Mesenteric fat pad (tissue), 1 donor: Measurements from ENCODE around the gene DPP10. TPM values are rescaled to one million over a fixed set of nuclear protein-coding genes. Genes with fewer than 3 reads are reported as not detected.
"Not testable (repeated sequence)": the region's sequence is repeated elsewhere in the genome, so short reads cannot be mapped to it uniquely, and the experiment has no call there.

Experiments
- DNase-seq: peaks from one replicate; pipeline ENCODE4 v3.0.0-alpha.2; 2020; ENCODE audit warnings: low spot score
- total RNA-seq: library from RNA; stranded (reverse); fragmentation: NEBNext Ultra II Directional; extraction: Animal tissue kit (Norgen Biotek cat#: 25700); gene quantifications from one replicate; pipeline ENCODE4 v1.2.1, GENCODE V29; 2021
- donor health status: DM: yes; HTN: yes; CAD: no.

The DPP10 gene
- total RNA-seq, 1 donor from 2014 or later = not detected

GRCh38 chr2:114507744-114508143, 65.3 kb downstream of the DPP10 start:
- DNase-seq = no peak

DNA sequence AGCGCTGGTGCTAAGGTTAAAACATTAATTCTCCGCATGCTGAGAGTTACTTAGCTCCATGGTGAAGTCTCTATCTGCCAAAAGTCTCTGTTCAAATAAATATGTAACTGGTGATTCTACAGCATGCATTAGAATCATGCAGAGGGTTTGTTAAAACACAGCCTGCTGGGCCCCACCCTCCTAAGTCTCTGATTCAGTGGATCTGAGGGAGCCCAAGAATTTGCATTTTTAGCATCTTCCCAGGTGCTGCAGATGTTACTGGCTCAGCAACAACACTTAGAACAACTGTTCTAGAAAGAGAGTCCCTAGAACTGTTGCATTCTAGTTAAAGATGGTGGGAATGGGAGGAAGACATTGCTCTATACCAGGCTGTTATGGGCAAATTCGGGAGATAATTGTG, 73.4 kb downstream of the DPP10 start:
- DNase-seq = no peak

- no peak for DNase-seq
These were observed 75.1 kb downstream of the DPP10 start for GRCh38 chr2:114517580-114517979.

DNA sequence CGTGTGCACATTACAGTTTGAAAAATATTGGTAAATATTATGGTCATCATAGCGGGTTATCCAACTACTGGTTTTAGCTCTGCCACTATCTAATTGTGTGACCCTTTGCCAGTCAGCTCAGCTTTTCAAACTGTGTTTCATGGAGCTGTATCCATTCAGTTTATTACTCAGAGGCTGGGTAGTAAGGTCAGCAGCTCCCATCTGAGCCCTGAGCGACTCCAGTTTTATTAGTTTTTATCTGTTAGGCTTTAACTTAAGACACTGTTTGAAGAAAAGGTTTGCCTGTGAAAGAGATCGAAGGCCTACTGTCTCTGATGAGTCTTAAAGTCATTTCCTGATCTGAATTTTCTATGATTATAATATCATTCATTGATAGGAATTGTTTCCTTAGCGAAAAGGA, 76.3 kb downstream of the DPP10 start:
- no peak for DNase-seq

DNA sequence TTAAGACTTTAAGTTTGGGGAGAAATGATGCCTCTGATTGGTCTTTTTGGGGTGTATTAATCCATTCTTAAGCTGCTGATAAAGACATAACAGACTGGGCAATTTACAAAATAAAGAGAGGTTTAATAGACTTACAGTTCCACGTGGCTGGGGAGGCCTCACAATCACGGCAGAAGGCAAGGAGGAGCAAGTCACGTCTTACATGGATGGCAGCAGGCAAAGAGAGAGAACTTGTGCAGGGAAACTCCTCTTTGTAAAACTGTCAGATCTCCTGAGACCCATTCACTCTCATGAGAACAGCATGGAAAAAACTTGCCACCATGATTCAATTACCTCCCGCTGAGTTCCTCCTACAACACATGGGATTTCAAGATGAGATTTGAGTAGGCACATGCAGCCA, 80.2 kb downstream of the DPP10 start:
- not testable (repeated sequence) for DNase-seq

GRCh38 chr2:114525955-114526354, 83.5 kb downstream of the DPP10 start:
- DNase-seq = no peak

GRCh38 chr2:114526841-114527240, 84.4 kb downstream of the DPP10 start:
- no peak for DNase-seq

DNA sequence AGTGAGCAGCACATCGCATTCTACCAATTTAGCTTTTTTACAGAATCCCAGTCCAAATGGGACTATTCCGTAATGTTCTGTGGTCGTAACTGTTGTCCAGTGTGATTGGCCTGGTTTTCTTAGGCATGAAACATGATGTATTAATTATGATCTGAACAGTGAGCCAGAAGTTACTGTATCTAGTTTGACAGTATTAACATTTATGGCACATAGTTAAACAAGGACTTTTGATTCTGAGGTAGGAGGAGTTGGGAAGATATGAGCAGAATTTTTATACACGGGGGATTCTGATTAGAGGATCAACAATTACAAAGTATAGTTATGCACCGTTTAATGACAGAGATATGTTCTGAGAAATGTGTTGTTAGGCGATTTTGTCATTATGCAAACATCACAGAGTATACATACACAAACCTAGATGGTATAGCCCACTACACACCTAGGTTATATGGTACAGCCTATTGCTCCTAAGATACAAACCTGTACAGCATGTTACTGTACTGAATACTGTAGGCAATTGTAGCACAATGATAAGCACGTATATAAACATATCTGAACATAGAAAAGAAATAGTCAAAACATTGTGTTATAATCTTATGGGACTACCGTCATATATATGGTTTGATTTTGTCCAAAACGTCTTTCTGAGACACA, 85.0 kb downstream of the DPP10 start:
- DNase-seq = no peak

DNA sequence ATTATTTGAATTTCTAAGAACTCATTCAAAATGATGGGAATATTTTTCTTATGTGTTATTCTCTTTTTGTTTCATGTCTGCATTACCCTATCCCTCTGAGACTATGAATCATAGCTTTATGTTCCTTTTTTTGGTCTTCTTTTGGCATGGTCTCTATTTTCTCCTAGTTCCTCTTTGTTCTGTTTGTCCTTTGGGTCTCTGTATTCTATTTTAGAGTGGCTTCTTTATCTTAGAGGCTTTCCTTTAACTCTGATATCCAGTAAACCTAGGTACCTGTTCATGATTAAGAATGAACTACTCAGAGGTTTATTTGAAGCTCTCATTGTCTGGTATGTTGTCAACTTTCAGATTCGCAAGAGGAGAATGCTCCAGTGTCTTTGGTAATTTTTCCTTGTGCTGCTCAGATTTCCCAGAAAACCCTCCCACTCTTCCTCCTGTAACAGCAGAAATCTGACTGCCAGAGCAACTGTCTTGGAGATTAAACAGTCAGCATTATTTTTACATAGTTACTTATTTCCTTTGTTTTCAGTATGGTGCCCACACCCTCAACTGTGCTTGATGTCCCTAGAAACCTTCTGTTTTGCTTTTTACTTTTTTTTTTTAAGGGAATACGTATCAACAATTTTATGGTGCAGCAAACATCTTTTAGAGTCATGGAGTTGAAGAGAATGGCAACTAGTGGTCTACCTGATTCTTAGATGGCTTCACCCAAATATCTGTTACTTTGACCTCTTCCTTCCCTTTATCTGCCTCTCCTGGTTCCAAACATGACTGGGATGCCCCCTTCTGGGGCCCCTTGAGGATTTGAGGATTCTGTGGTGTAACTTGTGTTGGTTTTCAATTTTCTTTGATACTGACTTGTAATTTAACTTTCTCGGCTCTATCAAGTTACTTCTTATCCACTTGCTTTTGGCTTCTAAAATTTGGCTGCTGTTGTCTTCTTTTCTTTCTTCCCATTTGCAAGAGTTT, 92.0 kb downstream of the DPP10 start:
- DNase-seq = no peak

- no peak for DNase-seq
These were observed 95.3 kb downstream of the DPP10 start for GRCh38 chr2:114537777-114538176.

DNA sequence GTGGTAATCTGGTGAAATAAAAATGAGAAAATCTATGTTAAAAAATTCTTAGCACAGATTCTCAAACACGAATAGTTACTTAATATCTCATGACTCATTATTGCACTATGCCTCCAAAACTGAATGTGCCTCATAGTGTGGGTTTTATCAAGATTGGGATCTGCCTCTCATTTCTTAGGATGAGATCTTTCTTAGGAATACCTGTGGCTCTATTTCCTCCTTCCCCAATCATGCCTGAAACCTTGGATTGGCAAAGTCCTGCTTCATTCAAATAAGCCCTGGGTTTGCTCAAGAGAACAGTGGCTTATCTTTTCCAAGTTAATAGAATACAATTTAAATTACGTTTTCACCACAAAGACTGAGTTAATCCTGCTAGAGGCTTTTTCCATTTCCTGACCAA, 100.3 kb downstream of the DPP10 start:
- no peak for DNase-seq

DNA sequence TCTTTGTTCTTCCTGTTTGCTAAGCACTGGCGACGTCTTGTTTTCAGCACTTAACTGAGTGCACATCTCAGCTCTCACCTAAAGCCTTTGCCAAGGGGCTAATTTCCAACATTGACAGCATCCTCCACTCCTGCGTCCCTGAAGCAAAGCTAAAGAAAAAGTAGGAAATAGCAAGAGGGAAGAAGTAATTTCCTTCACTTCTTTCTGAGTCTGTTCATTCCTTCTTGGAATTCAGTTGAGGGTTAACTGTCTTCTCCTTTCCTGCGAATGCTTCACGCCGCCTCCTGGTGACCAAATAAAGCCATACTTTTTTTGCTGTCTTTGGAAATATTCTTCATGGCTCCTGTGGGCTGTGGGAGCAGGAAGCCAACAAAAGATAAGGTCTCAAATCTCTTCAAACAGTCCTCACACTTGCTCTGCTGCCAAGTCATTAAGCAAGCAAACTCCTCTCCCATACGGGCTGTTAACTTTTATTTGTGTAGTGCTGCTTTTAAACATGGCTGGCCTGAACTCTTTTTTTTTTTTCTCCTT, 100.9 kb downstream of the DPP10 start:
- DNase-seq = no peak

DNA sequence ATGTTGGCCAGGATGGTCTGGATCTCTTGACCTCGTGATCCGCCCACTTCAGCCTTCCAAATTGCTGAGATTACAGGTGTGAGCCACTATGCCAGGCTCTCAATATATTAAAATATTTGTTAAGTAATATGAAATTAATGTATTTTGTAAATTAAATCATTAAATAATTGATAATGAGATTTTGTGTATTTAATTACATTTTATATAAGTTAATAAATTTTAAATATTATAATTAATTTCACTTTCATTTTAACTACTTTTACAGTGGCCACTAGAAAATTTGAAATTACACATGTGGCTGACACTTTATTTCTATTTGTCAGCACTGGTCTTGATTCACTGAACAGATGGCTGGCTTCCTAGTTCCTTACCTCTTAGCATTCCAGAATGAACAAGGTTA, 102.6 kb downstream of the DPP10 start:
- no peak for DNase-seq

GRCh38 chr2:114546531-114546930, 104.1 kb downstream of the DPP10 start:
- no peak for DNase-seq

- DNase-seq = no peak
These were observed 105.7 kb downstream of the DPP10 start for GRCh38 chr2:114548151-114548550.

- no peak for DNase-seq
These were observed 107.9 kb downstream of the DPP10 start for GRCh38 chr2:114550364-114550763.

DNA sequence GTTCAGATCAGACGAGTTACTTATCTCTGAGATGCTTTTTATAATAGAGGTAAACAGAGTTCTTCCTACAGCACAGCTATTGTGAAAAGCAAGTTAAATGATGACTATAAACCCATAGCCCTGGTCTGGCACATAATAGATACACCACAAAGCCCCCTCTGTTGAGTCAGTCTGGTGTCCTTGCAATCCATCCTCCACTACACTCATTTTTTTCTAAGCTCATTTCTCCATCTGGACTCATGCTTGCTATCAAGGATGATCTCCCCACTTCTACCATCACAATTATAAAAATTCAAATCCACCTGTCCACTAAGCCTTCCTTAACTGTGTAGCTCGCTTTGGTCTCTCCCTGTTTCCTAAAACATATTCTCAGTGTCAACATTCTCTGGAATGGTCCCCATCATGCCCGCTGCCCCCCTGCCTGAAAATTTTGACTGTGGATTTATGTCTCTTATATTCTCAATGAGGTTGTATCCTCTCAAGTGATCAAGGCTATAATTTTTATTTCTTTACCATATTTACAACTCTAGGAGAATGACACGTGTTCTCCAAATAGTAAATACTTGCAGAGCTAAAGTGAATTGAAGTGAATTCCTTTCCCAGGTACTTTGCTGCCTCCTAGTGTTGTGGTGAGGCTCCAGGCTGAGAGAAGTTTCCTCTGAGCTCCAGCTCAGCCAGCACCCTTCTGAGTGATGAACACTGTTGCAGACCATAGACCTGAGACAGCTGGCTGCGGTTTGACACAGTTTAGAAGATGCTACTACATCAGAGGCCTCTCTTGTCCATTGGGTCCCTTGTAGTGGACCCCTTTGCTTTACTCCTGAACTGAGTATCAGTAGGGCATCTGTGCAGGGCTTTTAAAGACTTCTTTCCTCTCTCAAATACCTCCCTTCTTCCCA, 108.7 kb downstream of the DPP10 start:
- no peak for DNase-seq

GRCh38 chr2:114553027-114553426, 110.6 kb downstream of the DPP10 start:
- DNase-seq = no peak

- no peak for DNase-seq
These were observed 126.7 kb downstream of the DPP10 start for GRCh38 chr2:114569166-114569565.

DNA sequence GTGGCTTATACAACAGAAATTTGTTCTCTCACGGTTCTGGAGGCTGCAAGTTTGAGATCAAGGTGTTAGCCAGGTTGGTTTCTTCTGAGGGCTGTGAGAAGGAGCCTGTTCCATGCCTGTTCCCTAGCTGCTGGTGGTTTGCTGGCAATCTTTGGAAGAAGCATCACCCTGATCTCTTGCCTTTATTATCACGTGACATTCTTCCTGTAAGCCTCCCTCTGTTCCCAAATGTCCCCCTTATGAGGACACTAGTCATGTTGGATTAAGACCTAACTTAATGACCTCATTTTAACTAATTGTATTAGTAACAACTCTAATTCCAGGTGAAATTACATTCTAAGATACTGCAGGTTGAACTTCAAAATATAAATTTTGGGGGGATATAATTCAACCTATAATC, 135.2 kb downstream of the DPP10 start:
- no peak for DNase-seq

DNA sequence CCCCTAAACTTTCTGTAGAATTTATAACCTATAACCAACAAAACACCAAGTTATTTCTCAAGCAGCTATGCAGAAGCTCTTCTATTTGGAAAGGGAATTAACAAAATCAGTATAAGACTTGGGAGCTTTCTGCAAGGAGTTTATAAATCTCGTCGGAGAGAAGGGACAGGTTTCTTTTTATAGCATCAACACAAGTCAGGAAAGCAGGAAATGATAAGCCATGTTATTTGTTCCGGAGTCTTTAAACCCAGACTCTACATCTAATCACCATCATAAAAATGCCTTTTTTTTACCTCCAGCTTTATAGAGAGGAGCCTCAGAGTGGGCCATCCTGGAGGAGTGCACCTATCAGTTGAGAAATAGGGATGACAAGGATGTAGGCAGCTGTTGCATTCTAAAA, 137.1 kb downstream of the DPP10 start:
- DNase-seq = no peak
